ENCODE results near the gene SUCLG1.

- TF ChIP-seq ATF2 (tag by site-specific recombination; IDR thresholded peaks at IDR 0.05; ENCODE audit: low read depth): no peak
- TF ChIP-seq PBX3 (CRISPR knock-in tag; IDR thresholded peaks at IDR 0.05): no peak
- no peak for TF ChIP-seq CTCF (tag by site-specific recombination; IDR thresholded peaks at IDR 0.05)
- TF ChIP-seq ZBTB7A (tag by site-specific recombination; IDR thresholded peaks at IDR 0.05; ENCODE audit: low read depth): no peak
- no peak for TF ChIP-seq ZNF48 (tag by site-specific recombination; IDR thresholded peaks at IDR 0.05)
- TF ChIP-seq ZNF747 (tag by site-specific recombination; IDR thresholded peaks at IDR 0.05): no peak
- TF ChIP-seq ELK4 (IDR thresholded peaks at IDR 0.05; ENCODE audit: borderline replicate concordance, low read depth, low read length): no peak
- no peak for TF ChIP-seq GLIS2 (tag by site-specific recombination; IDR thresholded peaks at IDR 0.05)
- TF ChIP-seq PRDM4 (tag by site-specific recombination; IDR thresholded peaks at IDR 0.05): no peak
- TF ChIP-seq ZNF341 (tag by site-specific recombination; IDR thresholded peaks at IDR 0.05; ENCODE audit: low read depth): no peak
These were observed 84.1 kb downstream of the SUCLG1 start for GRCh38 chr2:84375020-84375419.

All from HEK293 (cell line).